ENCODE measurements around the gene CDHR4.

CDHR4 gene

DNA sequence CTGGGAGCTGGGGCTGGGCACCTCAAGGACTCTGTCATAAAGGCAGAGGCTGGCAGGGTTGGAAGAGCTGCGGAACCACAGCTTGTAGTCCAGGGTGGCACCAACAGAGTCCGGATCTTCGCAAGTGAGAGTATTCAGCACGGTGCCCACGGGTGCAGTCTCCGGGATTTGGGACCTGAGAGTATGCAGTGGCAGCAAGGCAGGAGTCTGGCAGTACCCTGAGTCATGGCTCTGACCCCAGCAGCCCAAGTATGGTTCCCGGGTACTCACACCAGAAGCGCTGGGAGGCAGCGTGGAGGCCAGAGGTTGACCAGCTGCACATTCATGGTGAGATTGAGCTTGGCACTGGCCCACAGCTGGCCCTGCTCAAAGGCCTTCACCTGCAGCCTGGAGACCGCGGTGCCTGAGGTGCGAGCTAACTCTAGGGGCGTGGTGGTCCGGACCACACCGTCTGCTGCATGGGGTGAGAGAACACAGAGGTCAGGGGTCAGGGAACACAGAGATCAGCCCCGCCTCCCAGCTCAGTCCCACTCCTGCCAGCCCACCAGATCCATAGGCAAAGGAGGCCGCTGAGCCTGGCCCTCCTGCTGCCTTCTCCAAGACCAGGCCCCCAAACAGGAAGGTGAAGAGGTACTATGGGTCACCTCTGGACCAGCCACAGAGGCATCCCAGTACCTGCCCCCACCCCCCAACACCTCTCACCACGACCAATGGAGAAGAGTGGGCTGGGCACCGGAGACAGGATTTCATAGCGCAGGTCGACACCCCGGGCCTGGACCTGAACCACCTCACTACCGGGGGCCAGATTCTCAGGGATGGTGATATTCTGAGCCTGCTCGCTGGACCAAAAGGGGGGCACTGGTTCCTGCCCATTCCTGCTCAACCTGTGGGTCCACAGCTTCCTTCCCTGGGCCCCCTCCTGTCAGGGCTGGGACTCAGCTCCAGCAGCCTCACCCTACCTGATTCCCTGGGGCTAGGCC, 4.5 kb downstream of the CDHR4 start:
- ChIA-PET POLR2A (ENCODE audit: low non-redundant PET) (no interaction called here), CTCF (no interaction called here)
- no peak overlapping the region for H3K27ac ChIP-seq
- no peak for DNase-seq (ENCODE audit: low spot score)
- TF ChIP-seq, protein P1, sequence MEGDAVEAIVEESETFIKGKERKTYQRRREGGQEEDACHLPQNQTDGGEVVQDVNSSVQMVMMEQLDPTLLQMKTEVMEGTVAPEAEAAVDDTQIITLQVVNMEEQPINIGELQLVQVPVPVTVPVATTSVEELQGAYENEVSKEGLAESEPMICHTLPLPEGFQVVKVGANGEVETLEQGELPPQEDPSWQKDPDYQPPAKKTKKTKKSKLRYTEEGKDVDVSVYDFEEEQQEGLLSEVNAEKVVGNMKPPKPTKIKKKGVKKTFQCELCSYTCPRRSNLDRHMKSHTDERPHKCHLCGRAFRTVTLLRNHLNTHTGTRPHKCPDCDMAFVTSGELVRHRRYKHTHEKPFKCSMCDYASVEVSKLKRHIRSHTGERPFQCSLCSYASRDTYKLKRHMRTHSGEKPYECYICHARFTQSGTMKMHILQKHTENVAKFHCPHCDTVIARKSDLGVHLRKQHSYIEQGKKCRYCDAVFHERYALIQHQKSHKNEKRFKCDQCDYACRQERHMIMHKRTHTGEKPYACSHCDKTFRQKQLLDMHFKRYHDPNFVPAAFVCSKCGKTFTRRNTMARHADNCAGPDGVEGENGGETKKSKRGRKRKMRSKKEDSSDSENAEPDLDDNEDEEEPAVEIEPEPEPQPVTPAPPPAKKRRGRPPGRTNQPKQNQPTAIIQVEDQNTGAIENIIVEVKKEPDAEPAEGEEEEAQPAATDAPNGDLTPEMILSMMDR (conservative IDR thresholded peaks at IDR 0.05; ENCODE audit: low read depth): no peak

DNA sequence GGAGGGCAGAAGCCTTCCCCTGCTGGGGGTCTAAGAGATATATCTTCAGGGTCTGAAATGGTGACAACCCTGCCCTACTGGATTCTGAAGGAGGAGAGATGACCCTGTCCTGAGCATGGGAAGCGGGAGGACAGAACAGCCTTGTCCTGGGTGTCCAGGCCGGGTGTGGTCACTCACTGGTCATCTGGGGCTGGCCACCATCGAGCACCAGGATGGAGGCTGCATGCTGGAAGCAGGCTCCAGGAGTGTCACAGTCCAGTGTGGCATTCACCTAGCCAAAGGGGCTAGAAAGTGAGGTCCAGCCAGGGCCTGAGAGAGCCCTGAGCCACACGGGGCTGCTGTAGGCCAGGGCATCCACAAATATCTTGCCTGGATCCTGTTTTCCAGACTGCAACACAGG, 5.2 kb downstream of the CDHR4 start:
- no peak overlapping the region for H3K27ac ChIP-seq
- TF ChIP-seq, protein P1 (conservative IDR thresholded peaks at IDR 0.05; ENCODE audit: low read depth): no peak
- POLR2A ChIA-PET (ENCODE audit: low non-redundant PET): no interaction called here
- CTCF ChIA-PET: no interaction called here
- DNase-seq (ENCODE audit: low spot score): no peak

DNA sequence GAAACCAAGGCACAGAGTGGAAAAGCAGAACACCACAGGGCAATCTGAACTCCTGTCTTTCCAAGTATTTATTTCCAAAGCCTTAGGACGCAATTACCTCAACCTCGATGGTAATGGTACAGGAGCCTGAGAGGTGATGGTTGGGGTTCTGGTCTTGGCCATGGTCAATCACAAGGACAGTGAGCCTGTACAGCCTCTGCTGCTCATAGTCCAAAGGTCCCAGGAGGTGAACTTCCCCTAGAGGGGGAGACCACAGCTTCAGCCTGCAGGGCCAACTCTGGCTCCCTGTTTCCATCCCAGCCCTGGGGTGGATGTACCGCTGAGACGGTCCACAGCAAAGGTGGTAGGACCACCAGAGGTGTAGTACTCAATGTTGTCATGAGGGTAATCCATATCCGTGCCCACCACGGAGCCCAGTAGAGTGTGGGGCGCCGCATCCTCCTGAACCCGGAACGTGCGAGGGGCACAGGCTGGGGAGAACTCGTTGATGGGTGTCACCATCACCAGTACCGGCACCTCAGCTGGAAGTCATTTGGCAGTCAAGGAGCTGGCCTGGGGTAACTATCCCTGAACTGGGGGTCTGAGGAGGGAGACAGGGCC, 6.1 kb downstream of the CDHR4 start:
- H3K27ac ChIP-seq: no peak overlapping the region
- no peak for DNase-seq (ENCODE audit: low spot score)
- POLR2A ChIA-PET (ENCODE audit: low non-redundant PET): no interaction called here
- CTCF ChIA-PET: no interaction called here
- TF ChIP-seq, protein P1 (conservative IDR thresholded peaks at IDR 0.05; ENCODE audit: low read depth): no peak

DNA sequence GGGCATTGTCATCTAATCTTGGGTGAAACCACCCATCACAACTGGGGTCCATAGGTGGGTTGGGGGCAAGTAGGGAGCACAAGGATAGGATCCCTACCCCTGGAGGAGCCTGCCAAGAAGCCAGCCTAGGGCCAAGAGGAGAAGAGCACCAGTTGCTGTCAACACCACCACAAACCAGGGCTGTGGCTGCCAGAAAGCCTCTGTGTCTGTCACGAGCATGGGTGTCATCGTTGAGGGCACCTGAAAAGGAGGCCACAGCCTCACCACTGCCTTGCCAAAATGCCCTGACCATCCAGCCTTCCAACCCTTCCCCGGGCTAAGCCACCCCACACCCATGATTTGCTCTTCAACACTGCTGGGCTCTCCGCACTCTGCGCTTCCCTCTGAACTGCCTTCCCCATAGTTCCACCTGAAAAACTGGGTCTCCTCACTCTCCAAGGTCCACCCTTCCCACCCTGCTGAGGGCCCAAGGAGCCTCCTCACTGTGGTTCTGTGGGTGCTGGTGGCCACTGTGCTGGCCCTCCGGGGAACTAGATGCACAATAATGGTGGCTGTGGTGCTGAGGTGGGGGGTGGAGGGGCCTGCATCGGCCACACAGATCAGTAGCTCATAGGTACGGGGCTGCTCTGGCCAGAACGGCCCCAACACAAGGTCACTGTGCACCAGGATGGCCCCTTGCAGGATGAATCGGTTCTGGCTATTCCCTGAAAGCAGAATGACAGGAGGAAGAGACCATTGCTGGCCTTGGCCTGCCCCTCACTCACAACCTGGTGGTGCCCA, 7.1 kb downstream of the CDHR4 start:
- ChIA-PET POLR2A (ENCODE audit: low non-redundant PET) (no interaction called here), CTCF (no interaction called here)

DNA sequence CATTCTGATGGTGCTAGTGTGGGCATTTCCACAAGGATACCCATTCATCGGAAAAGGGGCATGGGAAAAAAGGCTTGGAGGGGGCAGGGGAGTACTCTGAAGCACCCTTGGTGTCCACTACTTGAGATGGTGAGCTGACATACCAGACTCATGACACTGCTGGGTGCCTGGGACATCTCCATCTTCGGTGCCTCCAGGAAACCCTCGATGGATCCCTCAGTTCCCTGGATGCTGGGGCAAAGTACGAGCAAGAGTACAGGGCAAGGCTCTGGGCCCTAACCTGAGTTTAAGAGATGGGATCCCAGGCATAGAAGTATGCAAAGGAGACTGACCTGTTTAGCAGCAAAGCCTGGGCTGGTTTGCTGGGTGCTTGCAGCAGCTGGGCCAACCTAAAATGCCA, 8.1 kb downstream of the CDHR4 start:
- no peak overlapping the region for H3K27ac ChIP-seq
- ChIA-PET POLR2A (ENCODE audit: low non-redundant PET) (no interaction called here), CTCF (interaction anchor here (0.6 kb wide), 1 partner anchor 1242 kb away, joined by 3 read pairs; no protein-coding TSS in a partner anchor)
- TF ChIP-seq, protein P1 (conservative IDR thresholded peaks at IDR 0.05; ENCODE audit: low read depth): no peak
- no peak for DNase-seq (ENCODE audit: low spot score)

More for the DNA sequence above, 7.1 kb downstream of the CDHR4 start:
- no peak overlapping the region for H3K27ac ChIP-seq
- TF ChIP-seq, protein P1 (conservative IDR thresholded peaks at IDR 0.05; ENCODE audit: low read depth): no peak
- no peak for DNase-seq (ENCODE audit: low spot score)

Data from RWPE1 (cell line).